Activated naive CD8-positive, alpha-beta T cell treated with anti-CD3 and anti-CD28 coated beads, Interleukin-2, amount 10 ng/mL, durations not matched to agents 7 days and 5 days (primary cell): ENCODE measurements around the gene PLD3. TPM values are rescaled to one million over a fixed set of nuclear protein-coding genes. Genes with fewer than 3 reads are reported as not detected.

Experiments used
- ATAC-seq: fragments of 150-1000 bp; cut with Tn5 transposase; one replicate; pipeline ENCODE4 v1.10.0; 2021; ENCODE audit warnings: low read depth, moderate library complexity
- POLR2A ChIA-PET: fragments of 350-600 bp; sonication (Branson Sonifier 250); formaldehyde crosslinking; loops from one replicate; lab custom pipeline; 2021; ENCODE audit warnings: antibody characterized with exemption; lab: Charles Lee
- DNase-seq: peaks from one replicate; pipeline ENCODE4 v3.0.0; 2021
- H3K27ac Mint-ChIP-seq: one replicate; pipeline ENCODE4 v1.8.0; 2022; ENCODE audit warnings: mild to moderate bottlenecking, mixed read lengths
- H3K27me3 Mint-ChIP-seq: one replicate; pipeline ENCODE4 v1.8.0; 2022; ENCODE audit warnings: mild to moderate bottlenecking, moderate library complexity, mixed read lengths
- H3K36me3 Mint-ChIP-seq: one replicate; pipeline ENCODE4 v1.8.0; 2021; ENCODE audit warnings: mild to moderate bottlenecking, mixed read lengths
- H3K4me1 Mint-ChIP-seq: one replicate; pipeline ENCODE4 v1.8.0; 2021; ENCODE audit warnings: mixed read lengths
- H3K4me3 Mint-ChIP-seq: one replicate; pipeline ENCODE4 v1.8.0; 2022; ENCODE audit warnings: mild to moderate bottlenecking, moderate library complexity, mixed read lengths
- H3K9me3 Mint-ChIP-seq: one replicate; pipeline ENCODE4 v1.8.0; 2021; ENCODE audit warnings: mixed read lengths
- total RNA-seq, 2 experiments: library from RNA; stranded (reverse); gene quantifications; one replicate each; pipeline ENCODE4 v1.2.3, GENCODE V29; 2021

PLD3 gene
- total RNA-seq, 2 experiments from 2014 or later = 104 to 109 TPM

- Mint-ChIP-seq H3K27me3 (no peaks in the 10 kb centered on the region), H3K36me3 (peaks cover 1% of the 10 kb centered on the region), H3K4me1 (peaks cover 19% of the 10 kb centered on the region), H3K27ac (no peak overlapping the region), H3K9me3 (no peaks in the 10 kb centered on the region), H3K4me3 (no peak overlapping the region)
- ATAC-seq = no peak
- POLR2A ChIA-PET = no interaction called here
- no peak for DNase-seq
Observed at GRCh38 chr19:40376286-40376862, 27.9 kb downstream of the PLD3 start.

DNA sequence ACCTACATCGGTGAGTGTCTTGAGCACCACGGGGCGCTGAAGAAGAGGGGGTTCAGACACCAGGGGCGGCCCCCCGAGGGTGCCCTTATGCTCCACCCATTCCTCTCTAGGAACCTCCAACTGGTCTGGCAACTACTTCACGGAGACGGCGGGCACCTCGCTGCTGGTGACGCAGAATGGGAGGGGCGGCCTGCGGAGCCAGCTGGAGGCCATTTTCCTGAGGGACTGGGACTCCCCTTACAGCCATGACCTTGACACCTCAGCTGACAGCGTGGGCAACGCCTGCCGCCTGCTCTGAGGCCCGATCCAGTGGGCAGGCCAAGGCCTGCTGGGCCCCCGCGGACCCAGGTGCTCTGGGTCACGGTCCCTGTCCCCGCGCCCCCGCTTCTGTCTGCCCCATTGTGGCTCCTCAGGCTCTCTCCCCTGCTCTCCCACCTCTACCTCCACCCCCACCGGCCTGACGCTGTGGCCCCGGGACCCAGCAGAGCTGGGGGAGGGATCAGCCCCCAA is 29.4 kb downstream of the PLD3 start:
- Mint-ChIP-seq H3K4me1 (peaks cover 17% of the 10 kb centered on the region), H3K36me3 (peaks cover under 1% of the 10 kb centered on the region), H3K4me3 (no peak overlapping the region), H3K9me3 (no peaks in the 10 kb centered on the region), H3K27me3 (no peaks in the 10 kb centered on the region), H3K27ac (no peak overlapping the region)
- ATAC-seq = no peak
- POLR2A ChIA-PET = no interaction called here
- DNase-seq = no peak

- Mint-ChIP-seq H3K27ac (no peak overlapping the region), H3K9me3 (no peaks in the 10 kb centered on the region), H3K4me1 (peaks cover 14% of the 10 kb centered on the region), H3K4me3 (no peak overlapping the region), H3K36me3 (no peaks in the 10 kb centered on the region), H3K27me3 (no peaks in the 10 kb centered on the region)
- DNase-seq = no peak
- no peak for ATAC-seq
- POLR2A ChIA-PET = no interaction called here
Observed at GRCh38 chr19:40378509-40378908, 30.0 kb downstream of the PLD3 start.

DNA sequence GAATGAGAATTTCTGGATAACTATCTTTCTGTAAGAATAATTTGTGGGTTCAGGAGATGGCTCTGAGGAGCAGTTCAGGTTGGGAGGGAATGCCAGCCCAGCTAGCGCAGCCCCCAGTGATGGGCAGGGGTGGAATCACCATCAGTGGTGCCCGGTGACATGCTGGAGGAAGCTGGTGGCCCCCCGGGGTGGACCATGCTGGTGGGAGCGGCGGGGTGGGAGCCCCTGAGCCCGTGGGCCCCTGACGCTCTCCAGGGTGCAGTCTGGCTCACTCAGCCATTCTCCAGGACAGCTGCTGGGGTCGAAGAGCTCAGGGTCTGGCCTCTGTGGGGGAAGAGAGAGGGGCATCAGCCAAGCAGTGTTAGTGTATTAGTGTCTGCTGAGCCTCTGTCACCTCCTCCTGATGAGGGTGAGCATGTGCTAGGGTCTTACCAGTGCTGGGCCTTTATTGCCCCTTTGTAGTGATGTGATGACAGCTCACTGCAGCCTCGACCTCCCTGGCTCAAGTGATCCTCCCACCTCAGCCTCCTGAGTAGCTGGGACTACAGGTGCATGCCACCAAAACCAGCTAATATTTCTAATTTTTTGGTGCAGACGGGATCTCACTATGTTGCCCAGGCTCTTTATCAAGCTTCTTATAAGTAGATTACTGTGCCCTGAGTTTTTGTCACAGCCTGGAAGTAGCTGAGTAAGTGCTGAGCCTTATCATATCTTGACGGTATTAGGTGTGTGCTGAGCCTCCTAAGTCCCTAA is 31.1 kb downstream of the PLD3 start:
- H3K27me3 Mint-ChIP-seq = no peaks in the 10 kb centered on the region
- no peaks in the 10 kb centered on the region for H3K9me3 Mint-ChIP-seq
- POLR2A ChIA-PET = no interaction called here
- peaks cover 8% of the 10 kb centered on the region for H3K4me1 Mint-ChIP-seq
- H3K36me3 Mint-ChIP-seq = no peaks in the 10 kb centered on the region
- ATAC-seq (no peak), DNase-seq (no peak)
- no peak overlapping the region for H3K27ac Mint-ChIP-seq
- no peak overlapping the region for H3K4me3 Mint-ChIP-seq

DNA sequence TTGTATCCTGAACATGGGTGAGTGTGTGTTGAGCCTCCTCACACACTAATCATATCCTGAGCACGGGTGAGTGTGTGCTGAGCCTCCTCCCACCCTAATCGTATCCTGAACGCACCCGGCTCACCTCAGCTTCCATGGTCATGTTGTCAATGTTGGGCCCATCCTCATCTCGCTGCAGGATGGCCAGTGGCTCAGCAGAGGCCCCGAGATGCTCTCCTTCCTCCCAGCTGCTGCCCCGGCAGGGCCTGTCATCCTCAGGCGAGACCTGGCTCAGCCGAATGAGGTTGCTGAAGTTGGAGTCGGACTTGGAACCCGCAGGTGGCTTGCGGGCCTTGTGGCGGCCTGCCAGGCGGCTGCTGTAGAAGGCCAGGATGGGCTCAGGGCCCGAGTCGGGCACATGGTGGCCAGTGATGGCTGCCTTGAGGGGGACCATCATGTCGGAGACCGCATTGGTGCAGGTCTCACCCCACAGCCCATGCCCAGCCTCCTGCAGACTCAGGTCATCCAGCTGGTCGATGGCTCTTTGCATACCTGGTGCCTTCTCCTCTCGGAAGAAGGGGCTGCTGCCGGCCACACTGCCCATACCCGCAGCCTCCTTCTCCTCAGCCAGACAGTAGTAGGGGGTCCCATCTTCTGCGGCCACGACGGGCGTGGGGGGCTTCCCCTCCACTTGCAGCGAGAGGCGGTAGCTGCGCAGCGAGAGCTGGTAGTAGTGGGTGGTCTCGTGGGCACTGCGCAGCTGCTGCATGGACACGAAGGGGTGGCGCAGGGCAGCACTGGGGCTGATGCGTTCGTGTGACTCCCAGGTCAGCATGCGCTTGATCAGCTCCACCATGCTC is 31.9 kb downstream of the PLD3 start:
- DNase-seq = no peak
- no peak overlapping the region for H3K4me3 Mint-ChIP-seq
- POLR2A ChIA-PET = interaction anchor here (0.8 kb wide), 1 partner anchor 12 kb away, joined by 3 read pairs; no protein-coding TSS in a partner anchor
- no peak overlapping the region for H3K27ac Mint-ChIP-seq
- H3K9me3 Mint-ChIP-seq = no peaks in the 10 kb centered on the region
- no peaks in the 10 kb centered on the region for H3K27me3 Mint-ChIP-seq
- no peak for ATAC-seq
- H3K36me3 Mint-ChIP-seq = no peaks in the 10 kb centered on the region
- H3K4me1 Mint-ChIP-seq = peaks cover 4% of the 10 kb centered on the region

GRCh38 chr19:40381321-40381720 is 32.8 kb downstream of the PLD3 start:
- Mint-ChIP-seq H3K27me3 (no peaks in the 10 kb centered on the region), H3K4me3 (no peak overlapping the region), H3K4me1 (peaks cover 2% of the 10 kb centered on the region), H3K36me3 (no peaks in the 10 kb centered on the region), H3K27ac (no peak overlapping the region), H3K9me3 (no peaks in the 10 kb centered on the region)
- DNase-seq (no peak), ATAC-seq (no peak)
- POLR2A ChIA-PET = interaction anchor here (0.8 kb wide), 1 partner anchor 13 kb away, joined by 3 read pairs; no protein-coding TSS in a partner anchor

GRCh38 chr19:40383668-40384248 is 35.3 kb downstream of the PLD3 start:
- H3K27me3 Mint-ChIP-seq = no peaks in the 10 kb centered on the region
- H3K36me3 Mint-ChIP-seq = no peaks in the 10 kb centered on the region
- no peak overlapping the region for H3K4me3 Mint-ChIP-seq
- ATAC-seq (no peak), DNase-seq (no peak)
- no peak overlapping the region for H3K27ac Mint-ChIP-seq
- H3K4me1 Mint-ChIP-seq = peaks cover 2% of the 10 kb centered on the region
- POLR2A ChIA-PET = no interaction called here
- no peaks in the 10 kb centered on the region for H3K9me3 Mint-ChIP-seq

DNA sequence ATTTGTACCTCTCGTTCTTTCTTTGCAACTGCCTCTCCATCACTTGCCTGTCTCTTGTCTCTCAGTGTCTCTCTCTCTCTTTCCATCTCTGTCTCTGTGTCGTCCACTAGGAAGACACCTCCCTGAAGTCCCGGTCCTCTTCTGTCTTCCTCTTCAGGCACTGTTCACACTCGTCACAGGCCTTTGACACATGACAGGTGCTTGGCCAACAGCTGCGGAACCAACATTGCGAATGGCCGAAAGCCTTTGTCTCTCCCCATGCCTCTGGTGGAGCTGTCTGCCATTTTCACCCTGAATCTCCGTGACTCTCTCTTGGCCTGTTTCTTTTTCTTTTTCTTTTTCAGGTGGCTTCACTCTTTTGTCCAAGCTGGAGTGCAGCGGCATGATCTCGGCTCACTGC is 38.7 kb downstream of the PLD3 start:
- ATAC-seq (no peak), DNase-seq (no peak)
- Mint-ChIP-seq H3K27me3 (no peaks in the 10 kb centered on the region), H3K4me1 (peaks cover 2% of the 10 kb centered on the region), H3K36me3 (no peaks in the 10 kb centered on the region), H3K9me3 (no peaks in the 10 kb centered on the region), H3K27ac (no peak overlapping the region), H3K4me3 (no peak overlapping the region)
- POLR2A ChIA-PET = no interaction called here

DNA sequence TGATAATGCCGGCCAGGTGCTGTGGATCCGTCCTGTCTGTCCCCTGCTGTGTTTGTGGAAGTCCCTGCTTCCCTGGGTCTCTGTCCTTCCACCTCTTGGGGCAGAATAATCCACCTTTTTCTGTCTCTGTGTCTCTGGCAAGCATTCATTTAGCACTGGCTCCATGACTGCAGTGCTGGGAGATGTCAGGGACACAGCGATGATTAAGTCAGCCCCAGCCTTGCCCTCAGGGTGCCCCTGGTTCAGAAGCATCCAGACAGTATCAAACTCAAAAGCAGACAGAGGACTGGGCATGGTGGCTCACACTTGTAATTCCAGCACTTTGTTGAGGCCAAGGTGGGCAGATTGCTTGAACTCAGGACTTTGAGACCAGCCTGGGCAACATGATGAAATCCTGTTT is 40.0 kb downstream of the PLD3 start:
- ATAC-seq (no peak), DNase-seq (no peak)
- no peaks in the 10 kb centered on the region for H3K27me3 Mint-ChIP-seq
- H3K4me1 Mint-ChIP-seq = peaks cover 5% of the 10 kb centered on the region
- no peak overlapping the region for H3K27ac Mint-ChIP-seq
- H3K4me3 Mint-ChIP-seq = no peak overlapping the region
- H3K9me3 Mint-ChIP-seq = no peaks in the 10 kb centered on the region
- H3K36me3 Mint-ChIP-seq = no peaks in the 10 kb centered on the region
- POLR2A ChIA-PET = interaction anchor here (0.6 kb wide), 1 partner anchor 66 kb away, joined by 4 read pairs; no protein-coding TSS in a partner anchor

DNA sequence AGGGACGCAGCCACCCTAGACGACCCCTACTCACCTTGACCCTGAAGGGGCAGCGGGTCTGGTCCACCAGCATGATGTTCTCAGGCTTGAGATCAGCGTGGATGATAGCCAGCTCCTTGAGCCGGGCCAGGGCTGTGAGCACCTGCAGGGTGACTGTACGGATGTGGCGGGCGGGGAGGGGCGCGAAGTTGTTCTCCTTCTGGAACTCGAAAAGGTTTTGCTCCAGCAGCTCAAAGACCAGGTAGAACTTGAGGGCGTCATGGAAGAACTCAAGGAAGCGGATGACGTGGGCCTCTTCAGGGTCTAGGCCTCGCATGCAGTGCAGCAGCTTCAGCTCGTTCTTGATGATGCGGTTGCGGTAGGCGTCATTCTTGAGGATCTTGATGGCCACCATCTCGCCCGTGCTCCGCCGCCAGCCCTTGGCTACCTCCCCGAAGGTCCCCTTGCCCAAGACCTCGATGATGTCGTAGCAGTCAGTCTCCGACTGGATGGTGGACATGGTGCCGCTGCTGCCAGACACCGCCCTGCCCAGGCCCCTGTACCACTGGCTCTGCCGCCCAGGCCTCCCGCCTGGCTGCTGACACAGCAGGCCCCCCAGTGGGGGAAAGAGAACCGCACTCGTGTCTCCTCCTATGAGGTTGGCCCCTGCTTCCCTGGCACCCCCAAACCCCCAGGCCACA is 41.0 kb downstream of the PLD3 start:
- H3K27me3 Mint-ChIP-seq = no peaks in the 10 kb centered on the region
- no peak for DNase-seq
- peaks cover 5% of the 10 kb centered on the region for H3K4me1 Mint-ChIP-seq
- POLR2A ChIA-PET = no interaction called here
- ATAC-seq = no peak
- no peak overlapping the region for H3K4me3 Mint-ChIP-seq
- no peaks in the 10 kb centered on the region for H3K36me3 Mint-ChIP-seq
- no peak overlapping the region for H3K27ac Mint-ChIP-seq
- no peaks in the 10 kb centered on the region for H3K9me3 Mint-ChIP-seq

- Mint-ChIP-seq H3K4me3 (no peak within 1 kb of the TSS), H3K9me3 (no peaks in the 10 kb centered on the region), H3K27ac (no peak within 1 kb of the TSS)
Observed at GRCh38 chr19:40390084-40390742, 41.7 kb downstream of the PLD3 start, which contains the start of gene HIPK4. HIPK4 (minus strand) TSS chr19:40390181; CDS start chr19:40389902, 279 bp downstream.

DNA sequence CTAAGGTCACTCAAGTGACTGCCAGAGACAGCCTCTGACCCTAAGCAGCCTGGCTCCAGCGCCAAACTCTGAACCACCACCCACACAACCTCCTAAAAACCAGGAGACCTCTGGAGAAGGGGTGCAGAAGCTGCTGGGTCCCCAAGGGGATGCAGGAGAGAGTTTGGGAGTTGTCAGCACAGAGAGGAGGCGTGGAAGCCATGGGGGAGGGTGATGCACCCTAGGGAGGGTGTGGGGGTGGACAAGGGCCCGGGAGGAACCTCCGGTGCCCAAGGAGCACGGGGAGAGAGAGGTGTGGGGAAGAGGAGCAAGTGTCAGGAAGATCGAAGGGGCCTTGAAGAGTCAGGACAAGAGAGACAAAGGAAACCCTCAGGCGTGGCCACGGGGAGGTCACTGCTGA is 43.6 kb downstream of the PLD3 start:
- H3K4me1 Mint-ChIP-seq = peaks cover 2% of the 10 kb centered on the region
- no peaks in the 10 kb centered on the region for H3K36me3 Mint-ChIP-seq
- H3K9me3 Mint-ChIP-seq = no peaks in the 10 kb centered on the region
- no peaks in the 10 kb centered on the region for H3K27me3 Mint-ChIP-seq
- POLR2A ChIA-PET = no interaction called here
- no peak overlapping the region for H3K4me3 Mint-ChIP-seq
- DNase-seq (no peak), ATAC-seq (no peak)
- no peak overlapping the region for H3K27ac Mint-ChIP-seq

More at GRCh38 chr19:40390084-40390742, 41.7 kb downstream of the PLD3 start, which contains the start of gene HIPK4:
- ATAC-seq = no peak
- POLR2A ChIA-PET = no interaction called here
- Mint-ChIP-seq H3K36me3 (no peaks in the 10 kb centered on the region), H3K4me1 (peaks cover 4% of the 10 kb centered on the region), H3K27me3 (no peaks in the 10 kb centered on the region)
- DNase-seq = no peak
